K562 (cell line): ENCODE measurements around the gene TIMP2. TPM values are rescaled to one million over a fixed set of nuclear protein-coding genes. Genes with fewer than 3 reads are reported as not detected.
A peak's percentile ranks its signal among the peaks of the same experiment; 100 is the strongest.

Experiments used
- CXXC5 ChIP-seq: fragments of 250-450 bp; sonication (Bioruptor Pico); IDR thresholded peaks from 2 replicates; pipeline ENCODE4 v1.8.0; 2022; ENCODE audit warnings: inconsistent platforms, mild to moderate bottlenecking, moderate library complexity
- EP300 ChIP-seq: IDR thresholded peaks from 2 replicates; pipeline ENCODE4 v1.6.1; 2012; ENCODE audit warnings: low read length, improper control_type of control experiment
- ESRRA ChIP-seq: fragments of 450-650 bp; IDR thresholded peaks from 2 replicates; pipeline ENCODE4 v1.6.1; 2014; ENCODE audit warnings: low read depth, mild to moderate bottlenecking, moderate library complexity, borderline replicate concordance
- FOXJ2 ChIP-seq: fragments of 200-800 bp; sonication (Bioruptor generic); IDR thresholded peaks from 2 replicates; pipeline ENCODE4 v1.6.1; 2016; ENCODE audit warnings: missing genetic modification characterization, missing compliant biosample characterization
- MEIS2 ChIP-seq: fragments of 450-650 bp; IDR thresholded peaks from 2 replicates; pipeline ENCODE4 v1.6.1; 2014; ENCODE audit warnings: mild to moderate bottlenecking; ENCODE audit not compliant: partially characterized antibody
- NBN ChIP-seq: fragments of 450-650 bp; IDR thresholded peaks from 2 replicates; pipeline ENCODE4 v1.6.1; 2016; ENCODE audit warnings: low read depth, mild to moderate bottlenecking
- NR4A1 ChIP-seq, 2 experiments: fragments of 250-450 bp in 1 of 2; fragments of 450-650 bp in 1 of 2; sonication (Bioruptor Pico) in 1 of 2; IDR thresholded peaks; 2 replicates each; pipeline versions ENCODE4 v1.4.0 to v1.6.1; 2016 to 2020; ENCODE audit warnings: mild to moderate bottlenecking in 2 of 2, missing compliant biosample characterization in 1 of 2, missing genetic modification characterization in 1 of 2, moderate library complexity in 1 of 2
- PURB ChIP-seq: sonication (generic); formaldehyde crosslinking; IDR thresholded peaks from 2 replicates; pipeline ENCODE4 v1.9.0; 2021; ENCODE audit warnings: low read depth, mild to moderate bottlenecking, missing genetic modification reagents
- RBBP5 ChIP-seq: fragments of 200-600 bp; sonication (generic); IDR thresholded peaks from 2 replicates; pipeline ENCODE4 v1.6.1; 2012; ENCODE audit warnings: borderline replicate concordance, mild to moderate bottlenecking, low read length, control low read depth, inconsistent platforms; ENCODE audit not compliant: insufficient read depth, poor library complexity, severe bottlenecking
- ZNF175 ChIP-seq: fragments of 200-800 bp; sonication (Bioruptor generic); IDR thresholded peaks from 2 replicates; pipeline ENCODE4 v1.6.1; 2016; ENCODE audit warnings: low read depth, mild to moderate bottlenecking, missing genetic modification characterization, missing compliant biosample characterization
- ZNF324 ChIP-seq: fragments of 250-450 bp; sonication (Bioruptor Pico); IDR thresholded peaks from 2 replicates; pipeline ENCODE4 v1.4.0; 2020; ENCODE audit warnings: mild to moderate bottlenecking
- ZNF445 ChIP-seq: fragments of 250-450 bp; sonication (Bioruptor Pico); IDR thresholded peaks from 2 replicates; pipeline ENCODE4 v1.4.0; 2020; ENCODE audit warnings: low read depth, mild to moderate bottlenecking, moderate library complexity
- polyA plus RNA-seq, 8 experiments: library from polyadenylated mRNA; depleted of rRNA in 4 of 8; stranded (reverse) in 5 of 8; unstranded in 3 of 8; fragments of >200 nt; fragmentation: Nextera tagmentation in 2 of 8; fragmentation: Illumina TruSeq in 1 of 8; extraction: Ambion mirVana in 2 of 8; extraction: Trizol in 1 of 8; gene quantifications; 2 replicates each; pipeline versions ENCODE4 v1.2.1 to v1.2.3, GENCODE V29; 2011 to 2014; ENCODE audit warnings: inconsistent platforms in 1 of 8, missing spikeins in 1 of 8
- total RNA-seq, 7 experiments: library from RNA; depleted of rRNA in 6 of 7; stranded (reverse); fragments of >200 nt in 6 of 7; fragmentation: Illumina TruSeq in 2 of 7; extraction: Trizol in 2 of 7; gene quantifications; 2 replicates each; pipeline versions ENCODE4 v1.2.1 to v1.2.3, GENCODE V29; 2011 to 2021; ENCODE audit warnings: low replicate concordance in 1 of 7
- TF ChIP-seq, protein P1 (sequence below): fragments of 450-650 bp; IDR thresholded peaks from 2 replicates; pipeline ENCODE4 v1.6.1; 2016; ENCODE audit warnings: borderline replicate concordance
- TF ChIP-seq, protein P2 (sequence below): fragments of 450-650 bp; IDR thresholded peaks from 2 replicates; pipeline ENCODE4 v1.7.1; 2018; ENCODE audit warnings: mild to moderate bottlenecking, low read depth; ENCODE audit not compliant: partially characterized antibody
- TF ChIP-seq, protein P3 (sequence below): sonication (generic); formaldehyde crosslinking; IDR thresholded peaks from 2 replicates; pipeline ENCODE4 v1.8.0; 2022; ENCODE audit warnings: missing genetic modification reagents, mild to moderate bottlenecking, moderate library complexity, borderline replicate concordance
- TF ChIP-seq, protein P4 (sequence below): sonication (generic); formaldehyde crosslinking; IDR thresholded peaks from 2 replicates; pipeline ENCODE4 v1.5.0; 2020; ENCODE audit warnings: missing genetic modification reagents
- TF ChIP-seq, protein P5 (sequence below): fragments of 200-800 bp; sonication (Bioruptor generic); IDR thresholded peaks from 2 replicates; pipeline ENCODE4 v1.6.1; 2017; ENCODE audit warnings: missing genetic modification characterization, missing compliant biosample characterization

The TIMP2 gene
- total and polyA plus RNA-seq, 9 of the 15 experiments (the other 6 are each of a cell fraction or from before 2014, with no cell fraction given), result 0.55 TPM; not detected in 8

DNA sequence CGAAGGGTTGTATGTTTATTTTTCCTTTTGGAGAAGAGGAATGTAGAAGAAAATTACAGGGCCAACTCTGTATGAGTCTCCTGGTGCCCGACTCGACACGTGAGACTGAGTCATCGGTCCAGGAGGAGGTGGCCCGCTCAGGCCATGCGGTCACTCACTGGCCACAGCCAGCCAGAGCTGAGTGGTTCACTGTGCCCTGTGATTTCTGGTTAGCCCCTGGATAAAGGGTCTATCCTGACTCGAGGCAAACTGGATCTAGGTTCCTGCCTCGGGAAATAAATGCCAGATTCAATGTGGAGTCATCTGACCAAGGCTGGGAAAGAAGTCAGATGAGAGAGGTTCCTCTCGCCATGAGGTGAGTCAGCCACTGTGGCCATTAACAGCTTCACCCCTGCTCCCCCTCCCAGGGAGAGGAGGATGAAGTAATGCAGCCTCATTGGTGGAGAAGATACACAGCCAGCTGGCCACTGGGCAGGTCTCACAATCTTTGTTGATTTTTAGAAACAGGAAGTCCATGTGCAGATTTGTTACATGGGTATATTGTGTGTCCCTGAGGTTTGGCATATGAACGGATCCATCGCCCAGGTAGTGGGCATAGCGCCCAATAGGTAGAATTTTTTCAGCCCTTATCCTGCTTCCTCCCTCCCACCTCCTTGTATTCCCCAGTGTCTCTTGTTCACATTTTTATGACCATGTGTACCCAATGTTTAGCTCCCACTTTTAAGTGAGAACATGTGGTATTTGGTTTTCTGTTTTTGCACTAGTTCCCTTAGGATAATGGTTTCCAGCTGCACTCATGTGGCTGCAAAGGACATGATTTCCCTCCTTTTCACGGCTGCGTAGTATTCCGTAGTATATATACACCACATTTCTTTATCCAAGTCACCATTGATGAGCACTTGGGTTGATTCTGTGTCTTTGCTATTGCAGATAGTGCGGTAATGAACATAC lies 62.8 kb downstream of the TIMP2 start (continued):
- TF ChIP-seq, protein P1, sequence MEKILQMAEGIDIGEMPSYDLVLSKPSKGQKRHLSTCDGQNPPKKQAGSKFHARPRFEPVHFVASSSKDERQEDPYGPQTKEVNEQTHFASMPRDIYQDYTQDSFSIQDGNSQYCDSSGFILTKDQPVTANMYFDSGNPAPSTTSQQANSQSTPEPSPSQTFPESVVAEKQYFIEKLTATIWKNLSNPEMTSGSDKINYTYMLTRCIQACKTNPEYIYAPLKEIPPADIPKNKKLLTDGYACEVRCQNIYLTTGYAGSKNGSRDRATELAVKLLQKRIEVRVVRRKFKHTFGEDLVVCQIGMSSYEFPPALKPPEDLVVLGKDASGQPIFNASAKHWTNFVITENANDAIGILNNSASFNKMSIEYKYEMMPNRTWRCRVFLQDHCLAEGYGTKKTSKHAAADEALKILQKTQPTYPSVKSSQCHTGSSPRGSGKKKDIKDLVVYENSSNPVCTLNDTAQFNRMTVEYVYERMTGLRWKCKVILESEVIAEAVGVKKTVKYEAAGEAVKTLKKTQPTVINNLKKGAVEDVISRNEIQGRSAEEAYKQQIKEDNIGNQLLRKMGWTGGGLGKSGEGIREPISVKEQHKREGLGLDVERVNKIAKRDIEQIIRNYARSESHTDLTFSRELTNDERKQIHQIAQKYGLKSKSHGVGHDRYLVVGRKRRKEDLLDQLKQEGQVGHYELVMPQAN, result peak; percentile 61; the same call in 1 of the 2 replicates
- TF ChIP-seq PURB (CRISPR knock-in tag) (no peak), RBBP5 (peak; percentile 34), NBN (peak; percentile 35; the same call in 1 of the 2 replicates), NR4A1 (CRISPR knock-in tag; IDR thresholded peaks at IDR 0.05) (no peak), NR4A1 (tag; IDR thresholded peaks at IDR 0.05) (peak; percentile 37; the same call in 1 of the 2 replicates), FOXJ2 (peak; percentile 48), ZNF175 (peak; percentile 92), EP300 (peak; percentile 20; the same call in 1 of the 2 replicates), ZNF324 (CRISPR knock-in tag) (no peak), CXXC5 (CRISPR knock-in tag) (peak; percentile 70), MEIS2 (no peak), ESRRA (peak; percentile 63), ZNF445 (CRISPR knock-in tag) (no peak)
- TF ChIP-seq, protein P2, sequence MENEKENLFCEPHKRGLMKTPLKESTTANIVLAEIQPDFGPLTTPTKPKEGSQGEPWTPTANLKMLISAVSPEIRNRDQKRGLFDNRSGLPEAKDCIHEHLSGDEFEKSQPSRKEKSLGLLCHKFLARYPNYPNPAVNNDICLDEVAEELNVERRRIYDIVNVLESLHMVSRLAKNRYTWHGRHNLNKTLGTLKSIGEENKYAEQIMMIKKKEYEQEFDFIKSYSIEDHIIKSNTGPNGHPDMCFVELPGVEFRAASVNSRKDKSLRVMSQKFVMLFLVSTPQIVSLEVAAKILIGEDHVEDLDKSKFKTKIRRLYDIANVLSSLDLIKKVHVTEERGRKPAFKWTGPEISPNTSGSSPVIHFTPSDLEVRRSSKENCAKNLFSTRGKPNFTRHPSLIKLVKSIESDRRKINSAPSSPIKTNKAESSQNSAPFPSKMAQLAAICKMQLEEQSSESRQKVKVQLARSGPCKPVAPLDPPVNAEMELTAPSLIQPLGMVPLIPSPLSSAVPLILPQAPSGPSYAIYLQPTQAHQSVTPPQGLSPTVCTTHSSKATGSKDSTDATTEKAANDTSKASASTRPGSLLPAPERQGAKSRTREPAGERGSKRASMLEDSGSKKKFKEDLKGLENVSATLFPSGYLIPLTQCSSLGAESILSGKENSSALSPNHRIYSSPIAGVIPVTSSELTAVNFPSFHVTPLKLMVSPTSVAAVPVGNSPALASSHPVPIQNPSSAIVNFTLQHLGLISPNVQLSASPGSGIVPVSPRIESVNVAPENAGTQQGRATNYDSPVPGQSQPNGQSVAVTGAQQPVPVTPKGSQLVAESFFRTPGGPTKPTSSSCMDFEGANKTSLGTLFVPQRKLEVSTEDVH, result no peak
- TF ChIP-seq, protein P3, sequence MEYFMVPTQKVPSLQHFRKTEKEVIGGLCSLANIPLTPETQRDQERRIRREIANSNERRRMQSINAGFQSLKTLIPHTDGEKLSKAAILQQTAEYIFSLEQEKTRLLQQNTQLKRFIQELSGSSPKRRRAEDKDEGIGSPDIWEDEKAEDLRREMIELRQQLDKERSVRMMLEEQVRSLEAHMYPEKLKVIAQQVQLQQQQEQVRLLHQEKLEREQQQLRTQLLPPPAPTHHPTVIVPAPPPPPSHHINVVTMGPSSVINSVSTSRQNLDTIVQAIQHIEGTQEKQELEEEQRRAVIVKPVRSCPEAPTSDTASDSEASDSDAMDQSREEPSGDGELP (CRISPR knock-in tag), result peak; percentile 95
- TF ChIP-seq, protein P4, sequence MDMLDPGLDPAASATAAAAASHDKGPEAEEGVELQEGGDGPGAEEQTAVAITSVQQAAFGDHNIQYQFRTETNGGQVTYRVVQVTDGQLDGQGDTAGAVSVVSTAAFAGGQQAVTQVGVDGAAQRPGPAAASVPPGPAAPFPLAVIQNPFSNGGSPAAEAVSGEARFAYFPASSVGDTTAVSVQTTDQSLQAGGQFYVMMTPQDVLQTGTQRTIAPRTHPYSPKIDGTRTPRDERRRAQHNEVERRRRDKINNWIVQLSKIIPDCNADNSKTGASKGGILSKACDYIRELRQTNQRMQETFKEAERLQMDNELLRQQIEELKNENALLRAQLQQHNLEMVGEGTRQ, result 0 out of 2 replicates have a peak, but pooled peaks have one; percentile 38
- TF ChIP-seq, protein P5, sequence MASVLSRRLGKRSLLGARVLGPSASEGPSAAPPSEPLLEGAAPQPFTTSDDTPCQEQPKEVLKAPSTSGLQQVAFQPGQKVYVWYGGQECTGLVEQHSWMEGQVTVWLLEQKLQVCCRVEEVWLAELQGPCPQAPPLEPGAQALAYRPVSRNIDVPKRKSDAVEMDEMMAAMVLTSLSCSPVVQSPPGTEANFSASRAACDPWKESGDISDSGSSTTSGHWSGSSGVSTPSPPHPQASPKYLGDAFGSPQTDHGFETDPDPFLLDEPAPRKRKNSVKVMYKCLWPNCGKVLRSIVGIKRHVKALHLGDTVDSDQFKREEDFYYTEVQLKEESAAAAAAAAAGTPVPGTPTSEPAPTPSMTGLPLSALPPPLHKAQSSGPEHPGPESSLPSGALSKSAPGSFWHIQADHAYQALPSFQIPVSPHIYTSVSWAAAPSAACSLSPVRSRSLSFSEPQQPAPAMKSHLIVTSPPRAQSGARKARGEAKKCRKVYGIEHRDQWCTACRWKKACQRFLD, result peak; percentile 95; the same call in 1 of the 2 replicates
